Effector memory CD4-positive, alpha-beta T cell (primary cell): ENCODE measurements around the gene NOL4L.
A peak's percentile ranks its signal among the peaks of the same experiment; 100 is the strongest.

Experiments
- DNase-seq, 3 donors: peaks; one replicate each; pipeline ENCODE4 v3.0.0-alpha.2; 2020
- H3K27ac ChIP-seq: 2 replicates; pipeline ENCODE4 v1.7.0; 2013; ENCODE audit warnings: mild to moderate bottlenecking, low read length, moderate library complexity; ENCODE audit not compliant: insufficient read depth, poor library complexity, severe bottlenecking
- H3K27me3 ChIP-seq: replicated peaks from 2 replicates; pipeline ENCODE4 v1.7.0; 2013; ENCODE audit warnings: mild to moderate bottlenecking, low read length; ENCODE audit not compliant: insufficient read depth, control insufficient read depth, poor library complexity, severe bottlenecking
- H3K36me3 ChIP-seq: 2 replicates; pipeline ENCODE4 v1.7.0; 2013; ENCODE audit warnings: mild to moderate bottlenecking, low read length, moderate library complexity; ENCODE audit not compliant: control insufficient read depth, insufficient read depth
- H3K4me1 ChIP-seq: 2 replicates; pipeline ENCODE4 v1.7.0; 2013; ENCODE audit warnings: low read length, mild to moderate bottlenecking; ENCODE audit not compliant: control insufficient read depth, insufficient read depth, poor library complexity, severe bottlenecking
- H3K4me3 ChIP-seq: 2 replicates; pipeline ENCODE4 v1.7.0; 2013; ENCODE audit warnings: low read length, low read depth, mild to moderate bottlenecking; ENCODE audit not compliant: insufficient read depth, poor library complexity, severe bottlenecking
- H3K9me3 ChIP-seq: 2 replicates; pipeline ENCODE4 v1.7.0; 2013; ENCODE audit warnings: mild to moderate bottlenecking, low read length, moderate library complexity; ENCODE audit not compliant: control insufficient read depth

NOL4L gene

GRCh38 chr20:32577657-32578056 lies 7.5 kb downstream of the NOL4L start:
- no peaks in the 10 kb centered on the region for H3K9me3 ChIP-seq
- H3K4me3 ChIP-seq, result no peak overlapping the region
- no peaks in the 10 kb centered on the region for H3K36me3 ChIP-seq
- peak overlapping the region; percentile 28 for H3K27ac ChIP-seq
- no peak for DNase-seq
- no peaks in the 10 kb centered on the region for H3K27me3 ChIP-seq
- H3K4me1 ChIP-seq, result peaks cover 69% of the 10 kb centered on the region

DNA sequence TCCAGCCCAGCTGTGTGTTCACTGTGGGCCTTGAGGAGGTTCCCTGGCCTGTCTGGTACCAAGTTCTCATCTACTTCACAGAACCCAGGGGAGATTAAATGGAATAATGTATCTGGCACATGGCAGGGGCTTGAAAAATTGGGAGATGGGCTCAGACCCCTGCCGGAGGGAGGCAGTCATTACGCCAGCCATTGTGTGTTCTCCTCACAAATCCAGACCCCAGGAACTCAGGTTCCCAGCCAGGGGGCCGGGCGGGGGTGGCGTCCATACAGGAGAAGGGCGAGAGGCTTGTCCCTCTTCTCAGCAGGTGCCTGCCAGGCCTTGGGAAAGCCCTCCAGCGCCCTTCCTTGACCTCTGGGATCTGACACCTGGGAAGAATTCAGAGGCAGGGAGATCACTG lies 8.1 kb downstream of the NOL4L start:
- Histone ChIP-seq H3K4me3 (no peak overlapping the region), H3K4me1 (peaks cover 71% of the 10 kb centered on the region), H3K9me3 (no peaks in the 10 kb centered on the region), H3K27ac (peak overlapping the region; percentile 28), H3K36me3 (peaks cover 2% of the 10 kb centered on the region), H3K27me3 (no peaks in the 10 kb centered on the region)
- no peak for DNase-seq

- peak overlapping the region; percentile 2 for H3K27ac ChIP-seq
- H3K36me3 ChIP-seq, result peaks cover 2% of the 10 kb centered on the region
- DNase-seq, result no peak
- H3K4me1 ChIP-seq, result peaks cover 69% of the 10 kb centered on the region
- no peak overlapping the region for H3K4me3 ChIP-seq
- no peaks in the 10 kb centered on the region for H3K27me3 ChIP-seq
- H3K9me3 ChIP-seq, result no peaks in the 10 kb centered on the region
Measured at GRCh38 chr20:32576560-32576959, 8.6 kb downstream of the NOL4L start.

GRCh38 chr20:32575805-32576204 lies 9.3 kb downstream of the NOL4L start:
- Histone ChIP-seq H3K9me3 (no peaks in the 10 kb centered on the region), H3K4me1 (peaks cover 61% of the 10 kb centered on the region)

DNA sequence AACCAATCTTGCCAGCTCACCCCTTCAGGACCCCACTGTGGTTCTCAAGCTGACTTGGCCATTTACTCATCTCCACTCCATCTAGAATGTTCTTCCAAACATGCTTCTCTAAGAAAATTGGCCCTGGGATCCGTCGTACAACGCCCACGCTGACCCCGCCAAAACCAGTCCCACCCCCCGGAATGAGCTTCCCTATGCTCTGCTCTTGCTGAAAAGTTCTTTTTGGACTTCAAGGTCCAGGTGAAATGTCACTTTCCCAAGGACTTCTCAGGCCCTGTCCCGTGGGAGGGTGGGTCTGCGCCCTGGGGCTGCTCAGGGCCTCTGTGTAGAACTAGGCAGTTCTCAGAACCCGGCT lies 9.9 kb downstream of the NOL4L start:
- H3K4me1 ChIP-seq, result peaks cover 57% of the 10 kb centered on the region
- DNase-seq, result no peak
- H3K27me3 ChIP-seq, result no peaks in the 10 kb centered on the region
- no peak overlapping the region for H3K4me3 ChIP-seq
- H3K36me3 ChIP-seq, result peaks cover 2% of the 10 kb centered on the region
- no peaks in the 10 kb centered on the region for H3K9me3 ChIP-seq
- H3K27ac ChIP-seq, result peak overlapping the region; percentile 14

More at GRCh38 chr20:32575805-32576204, 9.3 kb downstream of the NOL4L start:
- Histone ChIP-seq H3K4me3 (no peak overlapping the region), H3K36me3 (peaks cover 2% of the 10 kb centered on the region), H3K27me3 (no peaks in the 10 kb centered on the region), H3K27ac (no peak overlapping the region)
- no peak for DNase-seq

DNA sequence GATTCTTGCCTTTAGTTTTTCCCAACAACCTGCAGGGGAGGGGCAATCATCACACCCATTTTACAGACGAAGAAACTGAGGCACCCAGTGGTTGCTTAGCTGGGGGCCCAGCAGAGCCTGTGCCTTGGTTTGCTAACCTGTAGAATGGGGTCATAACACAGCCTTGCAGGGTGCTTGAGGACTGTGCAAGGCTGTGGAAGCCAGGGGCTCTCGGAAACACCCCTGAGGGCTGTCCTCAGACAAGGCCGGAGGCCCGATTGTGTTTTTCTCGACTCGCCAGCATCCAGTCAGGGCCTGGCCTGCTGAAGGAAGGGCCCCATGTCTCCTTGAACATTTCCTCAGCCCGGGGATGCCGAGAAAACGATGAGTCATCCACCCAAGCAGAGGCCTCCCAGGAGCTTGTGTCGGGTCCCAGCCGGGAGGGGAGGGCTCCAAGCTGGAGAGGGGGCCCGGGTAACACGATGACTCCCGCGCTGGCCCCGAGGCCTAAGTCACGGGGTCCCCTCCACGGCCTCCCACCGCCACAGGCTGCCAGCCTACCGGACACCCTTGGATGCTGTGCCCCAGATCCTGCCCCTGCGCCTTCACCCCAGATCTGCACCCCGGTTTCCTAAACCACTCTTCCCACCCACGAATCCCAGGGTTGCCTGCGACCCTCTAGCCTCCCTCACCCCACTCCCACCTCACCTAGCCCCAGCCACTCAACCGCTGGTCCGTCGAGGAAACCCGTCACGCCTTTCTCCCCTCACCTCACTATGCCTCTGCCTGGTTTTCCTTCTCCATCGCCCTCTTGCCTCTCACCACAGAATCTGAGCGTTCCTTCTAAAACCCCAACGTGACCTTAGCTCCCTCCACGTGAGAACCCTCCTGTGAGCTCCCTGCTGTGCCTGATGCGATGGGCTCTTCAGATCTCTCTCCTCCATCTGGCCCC lies 10.6 kb downstream of the NOL4L start:
- DNase-seq, result no peak
- peaks cover 2% of the 10 kb centered on the region for H3K36me3 ChIP-seq
- no peak overlapping the region for H3K4me3 ChIP-seq
- no peaks in the 10 kb centered on the region for H3K27me3 ChIP-seq
- H3K27ac ChIP-seq, result peak overlapping the region; percentile 14
- H3K4me1 ChIP-seq, result peaks cover 57% of the 10 kb centered on the region
- no peaks in the 10 kb centered on the region for H3K9me3 ChIP-seq

DNA sequence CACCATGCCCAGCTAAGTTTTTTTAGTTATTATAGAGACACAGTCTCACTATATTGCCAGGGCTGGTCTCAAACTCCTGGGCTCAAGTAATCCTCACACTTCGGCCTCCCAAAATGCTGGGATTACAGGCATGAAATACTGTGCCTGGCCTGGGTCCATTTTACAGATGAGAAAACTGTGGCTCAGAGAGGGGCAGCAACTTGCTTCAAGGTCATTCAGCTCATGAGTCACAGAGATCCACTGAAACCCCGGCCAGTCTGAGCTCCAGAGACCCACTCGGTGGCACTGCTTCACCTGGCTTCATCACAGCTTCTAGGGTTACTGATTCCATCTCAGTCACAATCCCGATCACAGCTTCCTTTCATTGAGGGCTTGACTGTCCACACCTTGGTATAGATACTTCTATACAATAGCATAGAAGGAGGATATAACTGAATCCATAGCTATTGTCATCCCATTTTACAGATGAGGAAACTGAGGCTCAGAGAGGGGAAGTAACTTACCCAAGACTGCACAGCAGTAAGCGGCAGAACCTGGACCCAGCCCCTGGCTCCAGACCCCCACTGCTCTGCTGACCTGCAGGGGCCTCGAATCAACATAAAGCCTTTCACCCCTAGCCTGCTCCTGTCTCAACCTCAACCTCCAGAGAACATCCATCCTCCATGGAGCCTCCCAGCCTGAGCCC lies 11.8 kb downstream of the NOL4L start:
- Histone ChIP-seq H3K9me3 (no peaks in the 10 kb centered on the region), H3K4me1 (peaks cover 48% of the 10 kb centered on the region), H3K27me3 (no peaks in the 10 kb centered on the region), H3K4me3 (no peak overlapping the region), H3K27ac (no peak overlapping the region), H3K36me3 (peaks cover 2% of the 10 kb centered on the region)
- DNase-seq, result no peak

- no peaks in the 10 kb centered on the region for H3K27me3 ChIP-seq
- peaks cover 2% of the 10 kb centered on the region for H3K36me3 ChIP-seq
- H3K4me3 ChIP-seq, result no peak overlapping the region
- H3K27ac ChIP-seq, result no peak overlapping the region
- H3K9me3 ChIP-seq, result no peaks in the 10 kb centered on the region
- peaks cover 45% of the 10 kb centered on the region for H3K4me1 ChIP-seq
- DNase-seq, result no peak
Measured at GRCh38 chr20:32572271-32572968, 12.7 kb downstream of the NOL4L start.

- peaks cover 38% of the 10 kb centered on the region for H3K4me1 ChIP-seq
- no peak for DNase-seq
- no peak overlapping the region for H3K27ac ChIP-seq
- H3K4me3 ChIP-seq, result no peak overlapping the region
- H3K9me3 ChIP-seq, result no peaks in the 10 kb centered on the region
- peaks cover 2% of the 10 kb centered on the region for H3K36me3 ChIP-seq
- H3K27me3 ChIP-seq, result no peaks in the 10 kb centered on the region
Measured at GRCh38 chr20:32571566-32571965, 13.6 kb downstream of the NOL4L start.
